ENCODE data around the gene TRIP6.
"Not testable (repeated sequence)": the region's sequence is repeated elsewhere in the genome, so short reads cannot be mapped to it uniquely, and the experiment has no call there.

TRIP6 gene

DNA sequence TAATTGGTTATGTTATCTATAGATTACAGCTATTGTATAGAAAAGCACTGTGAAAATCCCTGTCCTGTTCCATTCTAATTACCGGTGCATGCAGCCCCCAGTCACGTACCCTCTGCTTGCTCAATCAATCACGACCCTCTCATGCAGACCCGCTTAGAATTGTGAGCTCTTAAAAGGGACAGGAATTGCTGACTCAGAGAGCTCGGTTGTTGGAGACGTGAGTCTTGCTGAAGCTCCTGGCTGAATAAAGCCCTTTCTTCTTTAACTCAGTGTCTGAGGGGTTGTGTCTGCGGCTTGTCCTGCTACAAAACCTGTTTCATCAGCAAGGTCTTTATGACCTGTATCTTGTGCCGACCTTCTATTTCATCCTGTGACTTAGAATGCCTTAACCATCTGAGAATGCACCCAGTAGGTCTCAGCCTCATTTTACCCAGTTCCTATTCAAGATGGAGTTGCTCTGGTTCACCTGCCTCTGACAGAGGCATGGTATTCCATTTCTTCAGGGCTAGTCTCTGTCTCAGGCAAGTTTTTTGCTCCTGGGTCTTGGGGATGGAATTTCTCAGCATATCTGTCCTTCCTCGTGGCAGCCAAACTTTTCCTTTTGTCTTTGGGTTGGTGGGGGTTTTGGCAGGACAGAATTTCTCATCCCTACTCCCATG, 52.7 kb downstream of the TRIP6 start:
- not testable (repeated sequence) for DNase-seq

DNA sequence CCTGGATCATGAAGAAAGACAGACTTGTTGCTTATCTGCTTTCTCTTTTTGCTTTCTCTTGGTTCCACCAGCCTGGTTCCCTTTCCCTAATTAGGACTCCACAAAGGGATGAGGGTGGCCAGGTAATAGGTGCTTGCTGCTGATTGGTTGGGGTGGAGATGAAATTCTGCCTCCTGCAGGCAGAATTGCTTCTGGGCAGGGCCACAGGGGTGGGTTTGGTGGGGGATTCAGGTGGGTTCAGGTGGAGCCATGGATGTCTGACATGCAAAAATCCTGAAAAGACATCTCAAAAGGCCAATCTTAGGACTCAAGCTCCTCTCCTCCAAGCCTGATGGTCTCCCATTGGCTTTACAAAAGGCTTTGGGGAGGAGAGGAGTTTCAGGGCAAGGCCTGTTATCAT, 53.9 kb downstream of the TRIP6 start:
- no peak for DNase-seq

Data from CD4-positive, alpha-beta T cell treated with Interleukin-4 for 4 hours (primary cell).